Vagina (tissue), 2 donors: ENCODE results near the gene MARCHF9. TPM values are rescaled to one million over a fixed set of nuclear protein-coding genes. Genes with fewer than 3 reads are reported as not detected.

Experiments
- DNase-seq, 2 donors: peaks; one replicate each; pipeline ENCODE4 v3.0.0-alpha.2; 2017; ENCODE audit errors: extremely low spot score in 2 of 2
- H3K27ac ChIP-seq: fragments of 200-600 bp; sonication (generic); one replicate; pipeline ENCODE4 v1.5.1; 2019
- H3K27me3 ChIP-seq: fragments of 200-600 bp; sonication (generic); one replicate; pipeline ENCODE4 v1.5.1; 2019
- H3K36me3 ChIP-seq, 2 donors: fragments of 200-600 bp; sonication (generic); one replicate each; pipeline ENCODE4 v1.5.1; 2017 to 2019
- H3K4me1 ChIP-seq: fragments of 200-600 bp; sonication (generic); one replicate; pipeline ENCODE4 v1.5.1; 2019
- H3K4me3 ChIP-seq, 2 donors: fragments of 200-600 bp; sonication (generic); 1 replicate in 1 of 2; 2 replicates in 1 of 2; pipeline ENCODE4 v1.5.1; 2016 to 2019
- H3K9me3 ChIP-seq: fragments of 200-600 bp; sonication (generic); one replicate; pipeline ENCODE4 v1.5.1; 2019
- CTCF ChIP-seq, 3 experiments: fragments of 450-650 bp in 2 of 3; fragments of 200-600 bp in 1 of 3; sonication (generic) in 1 of 3; IDR thresholded peaks; one replicate each; pipeline ENCODE4 v1.5.1; 2017 to 2019; ENCODE audit warnings: antibody characterized with exemption in 3 of 3, mild to moderate bottlenecking in 2 of 3, moderate library complexity in 2 of 3
- POLR2A ChIP-seq, 2 donors: fragments of 450-650 bp; IDR thresholded peaks; one replicate each; pipeline ENCODE4 v1.6.1; 2017; ENCODE audit warnings: antibody characterized with exemption in 2 of 2, mild to moderate bottlenecking in 2 of 2, moderate library complexity in 2 of 2
- POLR2AphosphoS5 ChIP-seq, 2 donors: sonication (generic); formaldehyde crosslinking; IDR thresholded peaks; one replicate each; pipeline ENCODE4 v1.9.0; 2017; ENCODE audit warnings: antibody characterized with exemption in 2 of 2, mild to moderate bottlenecking in 2 of 2, low read depth in 1 of 2; ENCODE audit not compliant: insufficient read depth in 1 of 2
- intact Hi-C: fragments of 100-400 bp; cut with DNase I; formaldehyde crosslinking; loops from one replicate; pipeline ENCODE4 v1.15.1; 2023
- total RNA-seq: library from RNA; depleted of rRNA; stranded (reverse); fragments of >200 nt; gene quantifications from one replicate; pipeline ENCODE4 v1.2.3, GENCODE V29; 2016

MARCHF9 gene
- total RNA-seq, 1 donor from 2014 or later: 8.3 TPM

- no peak for TF ChIP-seq POLR2A (IDR thresholded peaks at IDR 0.05)
- TF ChIP-seq POLR2AphosphoS5 (IDR thresholded peaks at IDR 0.05; ENCODE audit: insufficient read depth in 1 of 2, low read depth in 1 of 2): no peak
- TF ChIP-seq CTCF (IDR thresholded peaks at IDR 0.05): no peak
- intact Hi-C loops: loop anchor here (2.0 kb wide), 1 partner anchor 57 kb away; the partner anchor contains the start of gene TSFM
- peak in 1 of 2 donors; percentile 89 for DNase-seq
- Histone ChIP-seq H3K4me1 (peaks cover 10% of the 10 kb centered on the region), H3K27ac (peak overlapping the region; percentile 58), H3K4me3 (peak overlapping the region; percentile 63 to 66), H3K36me3 (peaks cover 0 to 8% of the 10 kb centered on the region in 2 donors), H3K27me3 (no peaks in the 10 kb centered on the region), H3K9me3 (no peaks in the 10 kb centered on the region)
Observed at GRCh38 chr12:57725851-57726150, 29.1 kb upstream of the MARCHF9 start.

- Histone ChIP-seq H3K27ac (peak overlapping the region; percentile 58), H3K9me3 (no peaks in the 10 kb centered on the region), H3K27me3 (no peaks in the 10 kb centered on the region), H3K4me3 (peak overlapping the region; percentile 63 to 66), H3K4me1 (peaks cover 10% of the 10 kb centered on the region), H3K36me3 (peaks cover 0 to 4% of the 10 kb centered on the region in 2 donors)
- DNase-seq: peak; percentile 84 to 85
- intact Hi-C loops: no loop called here
- TF ChIP-seq POLR2AphosphoS5 (IDR thresholded peaks at IDR 0.05; ENCODE audit: insufficient read depth in 1 of 2, low read depth in 1 of 2): peak in 1 of 2 donors; percentile 31
- no peak for TF ChIP-seq POLR2A (IDR thresholded peaks at IDR 0.05)
- peak; percentile 21 to 63 (median 52) for TF ChIP-seq CTCF (IDR thresholded peaks at IDR 0.05)
Observed at GRCh38 chr12:57726151-57726883, 28.6 kb upstream of the MARCHF9 start.

- peak; percentile 83 to 87 for DNase-seq
- intact Hi-C loops: no loop called here
- peaks cover 10% of the 10 kb centered on the region for H3K4me1 ChIP-seq
- TF ChIP-seq CTCF (IDR thresholded peaks at IDR 0.05) (peak in 1 of 3 experiments; percentile 2), POLR2AphosphoS5 (IDR thresholded peaks at IDR 0.05; ENCODE audit: insufficient read depth in 1 of 2, low read depth in 1 of 2) (no peak)
- H3K9me3 ChIP-seq: no peaks in the 10 kb centered on the region
- H3K27ac ChIP-seq: peak overlapping the region; percentile 58
- peak overlapping the region; percentile 63 to 66 for H3K4me3 ChIP-seq
- no peaks in the 10 kb centered on the region for H3K36me3 ChIP-seq
- no peaks in the 10 kb centered on the region for H3K27me3 ChIP-seq
Observed at GRCh38 chr12:57726884-57727757, 27.8 kb upstream of the MARCHF9 start.

- Histone ChIP-seq H3K27ac (no peak overlapping the region), H3K36me3 (no peaks in the 10 kb centered on the region), H3K27me3 (no peaks in the 10 kb centered on the region), H3K4me3 (no peak overlapping the region), H3K9me3 (no peaks in the 10 kb centered on the region), H3K4me1 (peaks cover 10% of the 10 kb centered on the region)
- TF ChIP-seq POLR2A (IDR thresholded peaks at IDR 0.05) (no peak), POLR2AphosphoS5 (IDR thresholded peaks at IDR 0.05; ENCODE audit: insufficient read depth in 1 of 2, low read depth in 1 of 2) (no peak), CTCF (IDR thresholded peaks at IDR 0.05) (no peak)
- peak in 1 of 2 donors; percentile 74 for DNase-seq
- intact Hi-C loops: no loop called here
Observed at GRCh38 chr12:57727758-57728395, 27.0 kb upstream of the MARCHF9 start.
